ENCODE results near the gene UGT2A1. TPM values are rescaled to one million over a fixed set of nuclear protein-coding genes. Genes with fewer than 3 reads are reported as not detected.

The UGT2A1 gene
- total RNA-seq: not detected in 3 replicates
- long read RNA-seq: 0 reads

DNA sequence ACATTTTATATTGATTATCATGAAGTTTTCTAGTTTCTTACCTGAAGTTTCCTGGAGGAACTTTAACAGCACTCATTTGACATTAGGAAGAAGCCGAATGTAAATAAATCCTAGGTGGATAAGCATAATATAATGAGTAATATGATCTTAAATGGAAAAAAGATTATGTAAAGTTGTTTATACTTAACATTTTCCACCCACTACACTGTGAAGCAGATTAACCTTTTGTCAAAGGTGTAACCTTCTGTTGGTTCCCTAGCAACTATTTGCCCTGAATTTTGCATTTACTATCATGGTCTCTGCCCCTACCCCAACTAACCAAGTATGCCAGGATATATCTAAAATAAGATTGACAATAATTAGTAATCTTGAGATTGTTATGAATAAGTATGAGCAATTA is at the start of gene UGT2A1:
TSS of gene UGT2A1 (minus strand) at position 101 of the 400 bp plus-strand sequence. CDS start 5,603 bp downstream, outside the sequence.
- Mint-ChIP-seq H3K4me3 (ENCODE audit: unreplicated experiment) (no peak within 1 kb of the TSS), H3K36me3 (ENCODE audit: low read depth) (no peaks in the 10 kb centered on the region), H3K27me3 (ENCODE audit: low read depth) (peaks cover 2% of the 10 kb centered on the region), H3K9me3 (ENCODE audit: low read depth) (no peaks in the 10 kb centered on the region), H3K4me1 (ENCODE audit: low read depth) (no peaks in the 10 kb centered on the region), H3K27ac (ENCODE audit: unreplicated experiment) (no peak within 1 kb of the TSS)
- no peak for DNase-seq (ENCODE audit: low spot score)
- TF ChIP-seq, protein P1, sequence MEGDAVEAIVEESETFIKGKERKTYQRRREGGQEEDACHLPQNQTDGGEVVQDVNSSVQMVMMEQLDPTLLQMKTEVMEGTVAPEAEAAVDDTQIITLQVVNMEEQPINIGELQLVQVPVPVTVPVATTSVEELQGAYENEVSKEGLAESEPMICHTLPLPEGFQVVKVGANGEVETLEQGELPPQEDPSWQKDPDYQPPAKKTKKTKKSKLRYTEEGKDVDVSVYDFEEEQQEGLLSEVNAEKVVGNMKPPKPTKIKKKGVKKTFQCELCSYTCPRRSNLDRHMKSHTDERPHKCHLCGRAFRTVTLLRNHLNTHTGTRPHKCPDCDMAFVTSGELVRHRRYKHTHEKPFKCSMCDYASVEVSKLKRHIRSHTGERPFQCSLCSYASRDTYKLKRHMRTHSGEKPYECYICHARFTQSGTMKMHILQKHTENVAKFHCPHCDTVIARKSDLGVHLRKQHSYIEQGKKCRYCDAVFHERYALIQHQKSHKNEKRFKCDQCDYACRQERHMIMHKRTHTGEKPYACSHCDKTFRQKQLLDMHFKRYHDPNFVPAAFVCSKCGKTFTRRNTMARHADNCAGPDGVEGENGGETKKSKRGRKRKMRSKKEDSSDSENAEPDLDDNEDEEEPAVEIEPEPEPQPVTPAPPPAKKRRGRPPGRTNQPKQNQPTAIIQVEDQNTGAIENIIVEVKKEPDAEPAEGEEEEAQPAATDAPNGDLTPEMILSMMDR (IDR thresholded peaks at IDR 0.05): no peak

DNA sequence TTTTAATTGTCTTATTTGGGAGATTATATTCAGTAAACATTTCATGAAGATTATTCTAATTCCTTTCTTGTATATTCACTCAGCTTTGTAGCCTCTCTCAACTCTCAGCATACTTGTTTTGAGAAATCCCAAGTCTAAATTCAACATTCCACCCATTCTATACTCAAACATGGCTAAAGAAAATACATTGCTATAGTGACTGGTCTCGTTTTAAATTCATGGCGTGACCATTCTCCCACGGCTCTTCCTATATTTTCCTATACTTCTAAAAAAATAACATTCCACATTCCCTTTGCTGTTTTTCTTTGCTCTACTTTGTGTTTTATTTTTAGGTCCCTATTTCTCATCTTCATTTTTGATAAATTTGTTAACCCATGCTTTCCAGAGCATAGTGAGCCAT is 49.2 kb upstream of the UGT2A1 start:
- H3K27me3 Mint-ChIP-seq (ENCODE audit: low read depth): no peaks in the 10 kb centered on the region

GRCh38 chr4:69701696-69702095 is 48.6 kb upstream of the UGT2A1 start:
- TF ChIP-seq, protein P1 (IDR thresholded peaks at IDR 0.05): no peak
- H3K27me3 Mint-ChIP-seq (ENCODE audit: low read depth): no peaks in the 10 kb centered on the region
- H3K4me1 Mint-ChIP-seq (ENCODE audit: low read depth): peaks cover 30% of the 10 kb centered on the region
- no peak overlapping the region for H3K4me3 Mint-ChIP-seq (ENCODE audit: unreplicated experiment)
- DNase-seq (ENCODE audit: low spot score): no peak
- H3K27ac Mint-ChIP-seq (ENCODE audit: unreplicated experiment): peak overlapping the region; percentile 45
- no peaks in the 10 kb centered on the region for H3K36me3 Mint-ChIP-seq (ENCODE audit: low read depth)
- H3K9me3 Mint-ChIP-seq (ENCODE audit: low read depth): peaks cover 15% of the 10 kb centered on the region

More for the DNA sequence above, 49.2 kb upstream of the UGT2A1 start:
- Mint-ChIP-seq H3K9me3 (ENCODE audit: low read depth) (peaks cover 12% of the 10 kb centered on the region), H3K4me3 (ENCODE audit: unreplicated experiment) (no peak overlapping the region), H3K36me3 (ENCODE audit: low read depth) (peaks cover 1% of the 10 kb centered on the region), H3K4me1 (ENCODE audit: low read depth) (peaks cover 30% of the 10 kb centered on the region), H3K27ac (ENCODE audit: unreplicated experiment) (peak overlapping the region; percentile 72)
- DNase-seq (ENCODE audit: low spot score): no peak
- TF ChIP-seq, protein P1 (IDR thresholded peaks at IDR 0.05): no peak

DNA sequence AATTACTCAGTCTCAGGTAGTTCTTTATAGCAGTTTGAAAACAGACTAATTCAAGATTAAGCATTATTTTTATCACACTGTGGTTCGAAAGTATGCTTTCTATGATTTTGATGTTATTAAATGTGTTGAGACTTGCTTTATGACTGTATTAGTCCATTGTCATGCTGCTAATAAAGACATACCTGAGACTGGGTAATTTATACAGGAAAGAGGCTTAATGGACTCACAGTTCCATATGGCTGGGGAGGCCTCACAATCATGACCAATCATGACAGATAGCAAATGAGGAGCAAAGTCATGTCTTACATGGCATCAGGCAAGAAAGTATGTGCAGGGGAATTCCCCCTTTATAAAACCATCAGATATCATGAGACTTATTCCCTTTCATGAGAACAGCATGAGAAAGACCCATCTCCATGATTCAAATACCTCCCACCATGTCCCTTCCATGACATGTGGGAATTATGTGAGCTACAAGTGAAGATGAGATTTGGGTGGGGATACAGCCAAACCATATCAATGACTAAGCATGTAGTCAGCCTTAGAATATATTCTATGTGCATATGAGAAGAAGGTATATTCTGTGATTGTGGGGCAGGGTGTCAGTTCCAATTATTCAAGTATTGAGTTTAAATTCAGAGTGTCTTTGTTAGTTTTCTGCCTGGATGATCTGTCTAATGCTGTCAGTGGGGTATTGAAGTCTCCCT is 44.6 kb upstream of the UGT2A1 start:
- H3K9me3 Mint-ChIP-seq (ENCODE audit: low read depth): peaks cover 17% of the 10 kb centered on the region
- TF ChIP-seq, protein P1 (IDR thresholded peaks at IDR 0.05): no peak
- H3K4me1 Mint-ChIP-seq (ENCODE audit: low read depth): peaks cover 15% of the 10 kb centered on the region
- H3K27ac Mint-ChIP-seq (ENCODE audit: unreplicated experiment): no peak overlapping the region
- no peaks in the 10 kb centered on the region for H3K36me3 Mint-ChIP-seq (ENCODE audit: low read depth)
- peaks cover 2% of the 10 kb centered on the region for H3K27me3 Mint-ChIP-seq (ENCODE audit: low read depth)
- DNase-seq (ENCODE audit: low spot score): no peak
- H3K4me3 Mint-ChIP-seq (ENCODE audit: unreplicated experiment): no peak overlapping the region

- no peak overlapping the region for H3K4me3 Mint-ChIP-seq (ENCODE audit: unreplicated experiment)
- TF ChIP-seq, protein P1 (IDR thresholded peaks at IDR 0.05): peak; percentile 92
Measured at GRCh38 chr4:69689599-69689998, 36.6 kb upstream of the UGT2A1 start.

More at GRCh38 chr4:69689599-69689998, 36.6 kb upstream of the UGT2A1 start:
- Mint-ChIP-seq H3K9me3 (ENCODE audit: low read depth) (no peaks in the 10 kb centered on the region), H3K36me3 (ENCODE audit: low read depth) (no peaks in the 10 kb centered on the region), H3K4me1 (ENCODE audit: low read depth) (peaks cover 4% of the 10 kb centered on the region), H3K27ac (ENCODE audit: unreplicated experiment) (no peak overlapping the region), H3K27me3 (ENCODE audit: low read depth) (peaks cover 27% of the 10 kb centered on the region)
- no peak for DNase-seq (ENCODE audit: low spot score)
